CD4-positive, alpha-beta T cell treated with Interleukin-10 for 1 hour (primary cell): ENCODE data around the gene RUNX2.
"Not testable (repeated sequence)": the region's sequence is repeated elsewhere in the genome, so short reads cannot be mapped to it uniquely, and the experiment has no call there.

ENCODE experiments used
- DNase-seq: peaks from one replicate; pipeline ENCODE4 v3.0.0-alpha.2; 2020

The RUNX2 gene

GRCh38 chr6:45327956-45328522 lies at the start of gene RUNX2:
Gene RUNX2, plus strand, starts transcription at chr6:45328330. Its CDS starts 397 bp downstream, at chr6:45328727.
- DNase-seq = peak; percentile 4

- DNase-seq = no peak
Observed at GRCh38 chr6:45278367-45278766, 49.8 kb upstream of the RUNX2 start.

- not testable (repeated sequence) for DNase-seq
Observed at GRCh38 chr6:45286707-45287106, 41.4 kb upstream of the RUNX2 start.

- DNase-seq = no peak
Observed at GRCh38 chr6:45289751-45290514, 38.2 kb upstream of the RUNX2 start.

GRCh38 chr6:45293306-45293705 lies 34.8 kb upstream of the RUNX2 start:
- peak; percentile 26 for DNase-seq

- DNase-seq = not testable (repeated sequence)
Observed at GRCh38 chr6:45294065-45294701, 33.9 kb upstream of the RUNX2 start.

GRCh38 chr6:45297320-45297719 lies 30.8 kb upstream of the RUNX2 start:
- no peak for DNase-seq

- no peak for DNase-seq
Observed at GRCh38 chr6:45299096-45299581, 29.0 kb upstream of the RUNX2 start.

GRCh38 chr6:45300736-45301135 lies 27.4 kb upstream of the RUNX2 start:
- no peak for DNase-seq

- DNase-seq = no peak
Observed at GRCh38 chr6:45301348-45302142, 26.6 kb upstream of the RUNX2 start.

GRCh38 chr6:45302832-45303231 lies 25.3 kb upstream of the RUNX2 start:
- no peak for DNase-seq

- DNase-seq = no peak
Observed at GRCh38 chr6:45305546-45305945, 22.6 kb upstream of the RUNX2 start.

GRCh38 chr6:45310118-45310788 lies 17.9 kb upstream of the RUNX2 start:
- peak; percentile 57 for DNase-seq

GRCh38 chr6:45314146-45314545 lies 14.0 kb upstream of the RUNX2 start:
- no peak for DNase-seq

- no peak for DNase-seq
Observed at GRCh38 chr6:45320349-45320748, 7.8 kb upstream of the RUNX2 start.

GRCh38 chr6:45323656-45324224 lies 4.4 kb upstream of the RUNX2 start:
- peak; percentile 10 for DNase-seq

GRCh38 chr6:45326698-45327417 lies 1.3 kb upstream of the RUNX2 start:
- DNase-seq = no peak

- no peak for DNase-seq
Observed at GRCh38 chr6:45328523-45328922, 393 bp downstream of the RUNX2 start.

- no peak for DNase-seq
Observed at GRCh38 chr6:45344900-45345299, 16.8 kb downstream of the RUNX2 start.

GRCh38 chr6:45350186-45350710 lies 22.1 kb downstream of the RUNX2 start:
- no peak for DNase-seq

GRCh38 chr6:45351076-45351475 lies 22.9 kb downstream of the RUNX2 start:
- no peak for DNase-seq
